ENCODE results near the gene MARCHF11. TPM values are rescaled to one million over a fixed set of nuclear protein-coding genes. Genes with fewer than 3 reads are reported as not detected.

Gene MARCHF11
- total RNA-seq, 1 donor from 2014 or later: not detected

DNA sequence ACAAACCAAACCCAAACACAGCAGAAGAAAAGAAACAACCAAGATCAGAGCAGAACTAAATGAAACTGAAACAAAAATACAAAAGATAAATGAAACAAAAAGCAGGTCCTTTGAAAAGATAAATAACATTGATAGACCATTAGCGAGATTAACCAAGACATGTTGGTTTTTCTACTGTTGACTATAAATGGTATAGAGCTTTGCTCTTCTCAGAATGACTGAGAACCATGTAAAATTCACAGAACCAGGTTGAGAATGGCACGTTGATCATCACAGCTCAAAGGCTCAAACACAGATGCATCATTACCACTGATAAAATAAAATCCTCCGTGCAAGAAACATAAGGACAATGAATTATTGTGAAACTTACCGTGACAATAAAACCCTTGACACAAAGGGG lies 105.2 kb downstream of the MARCHF11 start:
- Histone ChIP-seq H4K20me1 (ENCODE audit: low read depth) (no peaks in the 10 kb centered on the region), H2AFZ (replicated peaks) (no peak overlapping the region), H3K4me2 (no peak overlapping the region), H3K79me2 (ENCODE audit: low read depth) (no peaks in the 10 kb centered on the region), H3K9me3 (ENCODE audit: low read depth) (no peaks in the 10 kb centered on the region), H3K9ac (no peak overlapping the region), H3K36me3 (no peaks in the 10 kb centered on the region), H3F3A (ENCODE audit: low read depth) (no peaks in the 10 kb centered on the region), H3K27ac (no peak overlapping the region), H3K4me1 (peaks cover 10% of the 10 kb centered on the region), H3K27me3 (no peaks in the 10 kb centered on the region), H3K4me3 (no peak overlapping the region)
- no peak for TF ChIP-seq EZH2phosphoT487 (IDR thresholded peaks at IDR 0.05)
- TF ChIP-seq EZH2 (IDR thresholded peaks at IDR 0.05): no peak
- TF ChIP-seq, protein P1, sequence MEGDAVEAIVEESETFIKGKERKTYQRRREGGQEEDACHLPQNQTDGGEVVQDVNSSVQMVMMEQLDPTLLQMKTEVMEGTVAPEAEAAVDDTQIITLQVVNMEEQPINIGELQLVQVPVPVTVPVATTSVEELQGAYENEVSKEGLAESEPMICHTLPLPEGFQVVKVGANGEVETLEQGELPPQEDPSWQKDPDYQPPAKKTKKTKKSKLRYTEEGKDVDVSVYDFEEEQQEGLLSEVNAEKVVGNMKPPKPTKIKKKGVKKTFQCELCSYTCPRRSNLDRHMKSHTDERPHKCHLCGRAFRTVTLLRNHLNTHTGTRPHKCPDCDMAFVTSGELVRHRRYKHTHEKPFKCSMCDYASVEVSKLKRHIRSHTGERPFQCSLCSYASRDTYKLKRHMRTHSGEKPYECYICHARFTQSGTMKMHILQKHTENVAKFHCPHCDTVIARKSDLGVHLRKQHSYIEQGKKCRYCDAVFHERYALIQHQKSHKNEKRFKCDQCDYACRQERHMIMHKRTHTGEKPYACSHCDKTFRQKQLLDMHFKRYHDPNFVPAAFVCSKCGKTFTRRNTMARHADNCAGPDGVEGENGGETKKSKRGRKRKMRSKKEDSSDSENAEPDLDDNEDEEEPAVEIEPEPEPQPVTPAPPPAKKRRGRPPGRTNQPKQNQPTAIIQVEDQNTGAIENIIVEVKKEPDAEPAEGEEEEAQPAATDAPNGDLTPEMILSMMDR (IDR thresholded peaks at IDR 0.05): no peak
- Mint-ChIP-seq H3K36me3 (no peaks in the 10 kb centered on the region), H3K27me3 (ENCODE audit: insufficient read depth, low read depth) (no peaks in the 10 kb centered on the region), H3K9me3 (no peaks in the 10 kb centered on the region), H3K4me1 (no peaks in the 10 kb centered on the region), H3K27ac (no peak overlapping the region), H3K4me3 (no peak overlapping the region)
- no peak for DNase-seq (ENCODE audit: low spot score)

DNA sequence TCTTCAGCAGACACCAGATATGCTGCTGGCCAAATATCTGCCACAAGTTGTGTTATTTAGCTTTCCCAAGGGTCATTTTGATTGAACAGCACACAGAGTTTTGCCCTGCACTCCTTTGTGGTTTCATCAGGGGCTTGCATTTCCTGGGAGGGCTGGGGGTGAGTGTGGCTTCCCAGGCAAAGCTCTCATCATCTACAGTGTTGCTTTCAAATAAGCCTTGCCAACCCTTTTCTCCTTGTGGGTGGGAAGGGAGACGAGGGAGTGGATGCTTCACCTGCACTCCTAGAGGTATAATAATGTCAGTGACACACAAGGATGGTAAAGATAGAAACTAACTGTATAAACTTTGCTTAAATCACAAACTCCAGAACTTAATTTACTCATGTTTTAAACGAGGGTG lies 107.0 kb downstream of the MARCHF11 start:
- Mint-ChIP-seq H3K27ac (no peak overlapping the region), H3K9me3 (no peaks in the 10 kb centered on the region), H3K4me3 (no peak overlapping the region), H3K27me3 (ENCODE audit: insufficient read depth, low read depth) (no peaks in the 10 kb centered on the region), H3K4me1 (no peaks in the 10 kb centered on the region), H3K36me3 (no peaks in the 10 kb centered on the region)
- TF ChIP-seq EZH2 (IDR thresholded peaks at IDR 0.05) (no peak), EZH2phosphoT487 (IDR thresholded peaks at IDR 0.05) (no peak)
- TF ChIP-seq, protein P1 (IDR thresholded peaks at IDR 0.05): no peak
- DNase-seq (ENCODE audit: low spot score): no peak
- Histone ChIP-seq H3K4me1 (peaks cover 10% of the 10 kb centered on the region), H4K20me1 (ENCODE audit: low read depth) (no peaks in the 10 kb centered on the region), H3K79me2 (ENCODE audit: low read depth) (no peaks in the 10 kb centered on the region), H2AFZ (replicated peaks) (no peak overlapping the region), H3K27me3 (no peaks in the 10 kb centered on the region), H3K9me3 (ENCODE audit: low read depth) (no peaks in the 10 kb centered on the region), H3F3A (ENCODE audit: low read depth) (no peaks in the 10 kb centered on the region), H3K36me3 (no peaks in the 10 kb centered on the region), H3K9ac (no peak overlapping the region), H3K4me2 (no peak overlapping the region), H3K27ac (no peak overlapping the region), H3K4me3 (no peak overlapping the region)

DNA sequence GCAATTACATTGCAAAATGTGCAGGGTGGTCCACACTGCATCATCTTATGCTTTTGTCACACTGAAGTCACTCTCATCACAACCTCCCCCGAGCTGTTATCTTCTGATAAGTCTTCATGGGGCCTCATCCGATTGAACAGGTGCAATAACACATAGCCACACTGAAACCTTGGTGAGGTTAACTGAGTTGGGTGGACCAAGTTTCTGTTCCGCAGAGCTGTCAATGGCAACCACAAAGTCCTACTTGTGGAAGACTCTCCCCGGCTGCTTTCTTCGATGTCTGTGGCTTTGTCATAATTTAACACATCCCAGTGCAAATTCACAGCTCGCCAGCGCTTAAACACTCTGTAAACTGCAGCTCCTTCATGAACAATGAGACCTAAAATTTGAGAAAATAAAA lies 112.2 kb downstream of the MARCHF11 start:
- Histone ChIP-seq H3K27ac (no peak overlapping the region), H2AFZ (replicated peaks) (no peak overlapping the region)

More for the DNA sequence above, 112.2 kb downstream of the MARCHF11 start:
- peaks cover 25% of the 10 kb centered on the region for H3K4me1 ChIP-seq
- H4K20me1 ChIP-seq (ENCODE audit: low read depth): no peaks in the 10 kb centered on the region
- H3K36me3 ChIP-seq: no peaks in the 10 kb centered on the region
- no peaks in the 10 kb centered on the region for H3K79me2 ChIP-seq (ENCODE audit: low read depth)
- H3K4me2 ChIP-seq: no peak overlapping the region
- H3K9ac ChIP-seq: no peak overlapping the region
- no peak for DNase-seq (ENCODE audit: low spot score)
- Mint-ChIP-seq H3K36me3 (no peaks in the 10 kb centered on the region), H3K4me3 (no peak overlapping the region), H3K9me3 (no peaks in the 10 kb centered on the region), H3K27me3 (ENCODE audit: insufficient read depth, low read depth) (no peaks in the 10 kb centered on the region), H3K27ac (no peak overlapping the region), H3K4me1 (peaks cover 3% of the 10 kb centered on the region)
- no peaks in the 10 kb centered on the region for H3K27me3 ChIP-seq
- H3F3A ChIP-seq (ENCODE audit: low read depth): peaks cover 4% of the 10 kb centered on the region
- no peaks in the 10 kb centered on the region for H3K9me3 ChIP-seq (ENCODE audit: low read depth)
- H3K4me3 ChIP-seq: no peak overlapping the region
- TF ChIP-seq EZH2 (IDR thresholded peaks at IDR 0.05) (no peak), EZH2phosphoT487 (IDR thresholded peaks at IDR 0.05) (no peak)
- TF ChIP-seq, protein P1 (IDR thresholded peaks at IDR 0.05): no peak

Measured in neural progenitor cell (in vitro differentiated cells).